Femur (tissue), 1 donor: ENCODE data around the gene CSF1R.
A peak's percentile ranks its signal among the peaks of the same experiment; 100 is the strongest.

Experiments
- DNase-seq: peaks from one replicate; pipeline ENCODE4 v3.0.0-alpha.2; 2017

The CSF1R gene

DNA sequence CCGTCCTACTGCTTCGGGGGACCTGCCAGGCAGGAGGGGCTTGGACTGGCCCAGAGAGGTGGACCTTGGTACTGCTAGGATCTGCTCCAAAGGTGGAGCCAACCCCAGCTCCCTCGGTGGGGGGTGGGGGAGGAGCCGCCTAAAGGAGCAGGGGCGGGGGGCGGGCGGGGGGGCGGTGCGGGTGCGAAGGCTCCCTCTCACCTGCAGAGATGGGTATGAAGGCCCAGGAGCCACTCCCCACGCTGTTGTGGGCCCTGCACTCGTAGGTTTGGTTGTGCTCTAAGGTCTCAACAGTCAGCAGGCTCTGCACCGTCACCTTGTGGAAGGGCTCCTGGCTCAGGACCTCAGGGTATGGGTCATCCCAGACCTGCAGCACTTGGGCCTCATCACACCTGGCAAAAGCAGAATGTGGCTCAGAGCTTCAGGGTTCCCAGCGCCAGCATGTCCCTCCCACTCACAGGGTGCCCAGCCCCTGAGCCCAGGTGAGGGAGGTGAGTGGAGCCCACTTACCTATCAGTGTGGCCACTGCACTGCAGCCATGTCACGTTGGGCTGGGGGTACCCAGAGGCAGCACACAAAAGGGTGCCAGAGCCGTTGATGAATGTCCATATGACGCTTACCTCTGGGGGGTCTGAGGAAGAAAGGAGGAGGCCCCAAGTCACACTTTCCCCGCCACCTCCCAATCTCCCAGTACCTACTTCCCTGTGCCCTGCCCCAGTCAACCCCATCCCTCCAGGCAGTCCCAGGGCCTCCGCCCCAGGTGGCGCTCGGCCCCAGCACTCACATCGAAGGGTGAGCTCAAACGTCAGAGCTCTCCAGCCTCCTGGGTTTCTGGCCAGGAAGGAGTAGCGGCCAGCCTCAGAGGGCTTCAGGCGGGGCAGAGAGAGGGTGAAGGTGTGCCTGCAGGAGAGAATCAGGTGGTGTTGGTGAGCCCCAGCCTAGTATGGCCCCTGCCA, 16.4 kb downstream of the CSF1R start:
- peak; percentile 16 for DNase-seq

DNA sequence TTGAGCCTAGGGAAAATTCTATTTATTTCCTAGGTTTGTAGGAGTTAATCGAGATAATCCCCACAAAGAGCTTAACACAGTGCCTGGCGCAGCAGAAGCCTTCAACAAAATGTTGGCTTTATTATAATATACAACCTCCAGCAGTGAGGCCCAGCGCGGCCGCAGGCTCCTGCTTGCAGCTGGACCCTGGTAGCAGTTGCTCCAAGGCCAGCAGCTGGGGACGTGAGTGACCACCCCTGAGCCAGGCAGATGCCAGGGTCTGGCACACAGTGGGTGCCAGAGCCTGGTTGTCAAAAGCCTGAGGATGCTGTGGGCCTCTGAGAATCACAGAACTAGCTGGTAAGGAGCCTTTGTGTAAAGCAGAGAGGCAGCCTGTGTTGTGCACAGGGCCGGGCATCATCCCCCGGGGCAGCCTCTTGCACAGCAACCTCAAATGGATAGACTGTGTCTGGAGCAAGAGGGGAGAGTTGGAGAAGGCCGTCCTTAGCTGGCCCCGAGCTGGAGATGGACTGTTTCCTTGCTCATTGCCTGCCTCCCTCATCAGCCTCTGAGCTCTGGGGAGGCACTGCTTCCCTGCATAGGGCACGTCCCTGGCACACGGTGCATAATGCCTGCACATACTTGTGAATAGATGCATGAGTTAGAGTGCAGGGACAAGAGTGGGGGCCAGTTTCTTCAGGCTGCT, 17.3 kb downstream of the CSF1R start:
- peak; percentile 11 for DNase-seq

GRCh38 chr5:150068472-150068871, 17.9 kb downstream of the CSF1R start:
- no peak for DNase-seq

GRCh38 chr5:150068071-150068470, 18.3 kb downstream of the CSF1R start:
- no peak for DNase-seq

- no peak for DNase-seq
Measured at GRCh38 chr5:150067405-150067960, 18.9 kb downstream of the CSF1R start.

- DNase-seq, result no peak
Measured at GRCh38 chr5:150066901-150067396, 19.4 kb downstream of the CSF1R start.

DNA sequence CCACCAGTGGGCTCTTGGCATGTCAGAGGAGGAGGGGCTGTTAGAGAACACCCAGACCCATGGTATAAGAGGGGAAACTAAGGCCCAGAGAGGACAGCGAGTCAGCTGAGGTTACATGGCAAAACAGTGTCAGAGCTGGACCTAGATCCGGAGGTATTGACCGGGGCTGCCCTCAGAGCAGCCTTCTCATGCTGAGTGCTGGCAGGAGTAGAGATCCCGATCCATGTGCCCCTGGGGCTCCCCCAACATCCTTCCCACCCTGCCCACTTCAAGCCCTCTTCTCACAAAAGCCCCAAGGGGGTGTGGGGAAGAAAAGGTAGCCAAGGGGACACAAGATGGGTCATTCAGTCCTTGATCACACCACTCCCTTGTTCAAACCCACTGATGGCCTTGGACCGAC, 19.9 kb downstream of the CSF1R start:
- no peak for DNase-seq

- no peak for DNase-seq
Measured at GRCh38 chr5:150065886-150066285, 20.5 kb downstream of the CSF1R start.

DNA sequence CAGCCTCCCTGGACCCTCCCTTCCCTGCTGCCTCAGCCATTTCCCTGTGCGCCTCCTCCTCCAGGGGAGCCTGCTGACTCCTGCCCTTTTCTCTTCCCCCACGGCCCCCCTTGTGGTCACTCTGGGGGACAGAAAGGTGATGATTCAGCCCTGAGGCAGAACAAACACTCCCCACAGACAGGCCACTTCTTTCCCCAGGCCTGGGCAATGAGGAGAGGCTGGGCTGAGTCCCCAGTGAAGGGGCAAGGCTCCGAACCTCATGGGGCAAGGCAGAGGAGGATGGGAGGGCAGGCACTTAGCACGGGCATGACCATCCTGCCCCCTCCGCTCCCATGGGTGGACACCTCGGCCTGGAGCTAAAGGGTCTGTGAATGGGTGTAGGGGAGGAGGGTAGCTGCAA, 21.0 kb downstream of the CSF1R start:
- DNase-seq, result no peak

- no peak for DNase-seq
Measured at GRCh38 chr5:150064681-150065220, 21.6 kb downstream of the CSF1R start.

DNA sequence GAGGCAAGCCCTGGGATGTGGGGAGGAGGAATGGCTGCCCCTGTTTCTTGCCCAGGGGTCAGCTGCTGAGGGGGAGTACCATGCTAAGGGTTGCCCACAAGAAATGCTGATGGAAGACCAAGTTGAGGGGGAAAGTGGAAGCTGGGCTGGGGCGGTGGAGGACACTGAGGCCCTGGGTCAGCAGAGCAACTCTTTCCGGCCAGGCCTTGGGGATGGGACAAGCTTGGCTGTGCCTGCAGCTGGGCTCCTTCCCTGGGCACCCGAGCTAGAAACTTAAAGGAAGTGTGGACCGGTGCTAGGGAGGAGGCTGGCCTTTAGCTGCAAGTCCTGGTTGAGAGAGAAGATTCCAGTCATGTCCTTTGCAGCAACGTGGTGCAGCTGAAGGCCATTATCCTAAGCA, 22.7 kb downstream of the CSF1R start:
- DNase-seq, result no peak

DNA sequence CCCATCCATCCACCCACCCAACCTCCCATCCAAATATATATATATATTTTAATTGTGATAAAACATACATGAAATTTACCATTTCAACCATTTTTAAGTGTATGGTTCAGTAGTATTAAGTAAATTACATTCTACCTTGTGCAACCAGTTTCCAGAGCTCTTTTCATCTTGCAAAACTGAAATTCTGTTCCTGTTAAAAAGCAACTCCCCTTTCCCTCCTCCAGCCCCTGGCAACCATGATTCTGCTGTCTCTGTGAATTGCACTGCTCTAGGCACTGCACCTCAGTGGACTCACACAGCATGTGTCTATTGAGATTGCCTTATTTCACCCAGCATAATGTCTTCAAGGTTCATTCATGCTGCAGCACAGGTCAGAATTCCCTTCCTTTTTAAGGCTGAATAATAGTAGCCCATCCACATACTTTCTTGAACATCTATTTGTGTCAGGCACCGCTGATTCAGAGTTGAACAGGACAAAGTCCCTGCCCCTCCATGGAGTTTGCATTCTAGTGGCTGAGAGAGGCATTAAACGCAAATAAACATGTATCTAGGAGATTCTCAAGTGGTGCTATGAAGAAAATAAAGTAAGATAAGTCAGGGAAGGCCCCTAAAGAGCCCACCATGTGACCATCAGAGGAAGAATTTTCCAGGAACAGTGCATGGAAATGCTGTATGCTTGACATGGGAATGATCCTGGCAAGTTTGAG, 24.0 kb downstream of the CSF1R start:
- DNase-seq, result no peak

DNA sequence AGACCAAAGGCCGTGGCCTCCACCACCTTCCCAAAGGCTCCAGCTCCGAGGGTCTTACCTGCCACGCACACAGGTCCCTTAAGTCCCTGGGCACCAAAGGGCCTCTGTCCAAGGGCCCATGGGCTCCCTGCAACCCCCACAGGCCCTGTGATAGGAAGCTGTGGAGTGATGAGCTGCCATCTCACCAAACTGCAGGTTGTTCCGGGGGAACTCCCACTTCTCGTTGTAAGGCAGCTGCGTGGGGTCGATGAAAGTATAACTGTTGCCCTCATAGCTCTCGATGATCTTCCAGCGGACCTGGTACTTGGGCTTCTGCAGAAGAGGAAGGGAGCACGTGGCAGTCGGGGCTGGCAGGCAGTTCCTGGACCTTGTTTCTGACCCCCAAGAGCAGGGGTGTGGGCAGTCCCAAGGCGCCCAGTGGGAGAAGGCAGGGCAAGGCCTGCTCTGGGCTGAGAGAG, 24.8 kb downstream of the CSF1R start:
- no peak for DNase-seq

- DNase-seq, result no peak
Measured at GRCh38 chr5:150060471-150060870, 25.9 kb downstream of the CSF1R start.

- no peak for DNase-seq
Measured at GRCh38 chr5:150059623-150060022, 26.7 kb downstream of the CSF1R start.

- peak; percentile 53 for DNase-seq
Measured at GRCh38 chr5:150058480-150059126, 27.8 kb downstream of the CSF1R start.

- no peak for DNase-seq
Measured at GRCh38 chr5:150057996-150058395, 28.4 kb downstream of the CSF1R start.

GRCh38 chr5:150057511-150057910, 28.8 kb downstream of the CSF1R start:
- no peak for DNase-seq

- no peak for DNase-seq
Measured at GRCh38 chr5:150057052-150057451, 29.3 kb downstream of the CSF1R start.

- no peak for DNase-seq
Measured at GRCh38 chr5:150056075-150056443, 30.3 kb downstream of the CSF1R start.

DNA sequence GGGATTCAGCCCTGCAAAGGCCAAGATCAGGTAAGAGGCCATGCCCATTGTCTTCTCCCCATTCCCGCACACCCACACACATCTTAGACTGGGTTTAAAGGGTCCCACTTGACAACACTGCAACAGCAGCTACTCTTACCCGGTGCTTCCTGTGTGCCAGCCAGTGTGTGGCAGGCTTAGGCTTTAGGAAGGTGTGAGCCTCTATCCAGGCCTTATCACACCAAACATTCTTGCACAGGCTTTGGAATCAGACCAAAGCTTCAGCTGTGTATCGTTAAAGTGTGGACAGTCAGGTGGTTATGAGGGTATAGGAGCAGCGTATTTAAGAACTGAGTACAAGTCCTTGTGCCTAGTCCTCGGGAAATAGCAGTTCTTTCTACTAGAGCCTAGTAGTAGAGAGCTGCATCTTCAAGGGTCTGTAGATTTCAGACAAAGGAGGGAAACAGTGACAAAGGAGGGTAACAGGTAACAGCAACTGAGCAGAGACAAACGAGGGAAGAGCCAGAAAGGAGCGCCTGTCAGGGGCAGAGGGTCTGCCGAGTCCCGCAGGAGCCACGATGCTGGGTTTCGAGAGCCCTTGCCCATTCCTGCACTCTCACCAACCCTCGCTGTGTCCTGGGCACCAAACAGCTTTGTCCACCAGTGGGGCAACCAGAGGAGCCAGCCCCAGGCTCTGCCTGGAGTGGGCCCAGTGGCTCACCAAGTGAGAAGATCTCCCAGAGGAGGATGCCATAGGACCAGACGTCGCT, 30.9 kb downstream of the CSF1R start:
- DNase-seq, result no peak
